Heart left ventricle (tissue), 13 donors: Measurements from ENCODE around the gene TMIGD1.

Source experiments
- POLR2A ChIP-seq, 2 donors: fragments of 450-650 bp; IDR thresholded peaks; one replicate each; pipeline ENCODE4 v1.6.1; 2017; ENCODE audit warnings: antibody characterized with exemption in 2 of 2, mild to moderate bottlenecking in 2 of 2, moderate library complexity in 2 of 2
- TF ChIP-seq, protein P1 (sequence below), 12 donors: fragments of 200-600 bp; sonication (generic) in 4 of 12; IDR thresholded peaks; one replicate each; pipeline versions ENCODE4 v1.5.0 to v1.8.0; 2018 to 2022; ENCODE audit warnings: antibody characterized with exemption in 12 of 12, mild to moderate bottlenecking in 5 of 12
- donor health status: ischemic (EF 13 %, LVEDD 7.1; RV severe dilation, severe dysfunction).
- donor health status: DM: no; HTN: yes; CAD: no.
- donor health status: DM: no; HTN: no; CAD: no.
- donor health status: ischemic (EF 25% LVEDD 6.9; RV normal size, moderate dysfunction).
- donor health status: ischemic (EF 25% LVEDD 5.7; RV mildly dilated, moderate dysfunction).
- donor health status: ischemic (EF 35%, LVEDD 5.7; RV mildly dilated, moderate dysfunction).
- donor health status: nonischemic (EF 11% LVEDD 7.7; RV severe dilation, severe dysfunction).
- donor health status: DM: yes; HTN: yes; CAD: no.
- donor health status: PGD.
- donor health status: ischemic (EF 29% LVEDD 5.4; RV normal size, mild dysfunction).
- donor health status: nonischemic (EF 23%, LVEDD 6.1; RV moderate dilation, normal function).

DNA sequence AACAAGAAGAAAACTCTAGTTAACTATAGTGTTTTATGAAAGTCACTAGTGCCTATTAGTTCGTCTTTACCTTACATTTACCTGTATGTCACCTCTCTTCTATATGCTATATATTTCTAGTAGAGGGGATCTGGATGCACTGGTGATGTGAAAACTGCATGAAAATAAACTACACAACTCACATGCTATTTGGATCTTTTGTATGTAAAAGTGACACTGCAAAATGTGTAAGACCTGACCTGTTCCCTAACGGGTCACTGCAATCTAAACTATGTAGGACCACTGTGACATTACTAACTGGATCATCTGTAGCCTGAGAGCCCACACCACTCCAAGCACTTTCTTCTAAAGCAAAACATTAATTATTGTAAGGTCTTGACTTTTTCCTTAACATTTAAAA, 43.8 kb downstream of the TMIGD1 start:
- TF ChIP-seq, protein P1, sequence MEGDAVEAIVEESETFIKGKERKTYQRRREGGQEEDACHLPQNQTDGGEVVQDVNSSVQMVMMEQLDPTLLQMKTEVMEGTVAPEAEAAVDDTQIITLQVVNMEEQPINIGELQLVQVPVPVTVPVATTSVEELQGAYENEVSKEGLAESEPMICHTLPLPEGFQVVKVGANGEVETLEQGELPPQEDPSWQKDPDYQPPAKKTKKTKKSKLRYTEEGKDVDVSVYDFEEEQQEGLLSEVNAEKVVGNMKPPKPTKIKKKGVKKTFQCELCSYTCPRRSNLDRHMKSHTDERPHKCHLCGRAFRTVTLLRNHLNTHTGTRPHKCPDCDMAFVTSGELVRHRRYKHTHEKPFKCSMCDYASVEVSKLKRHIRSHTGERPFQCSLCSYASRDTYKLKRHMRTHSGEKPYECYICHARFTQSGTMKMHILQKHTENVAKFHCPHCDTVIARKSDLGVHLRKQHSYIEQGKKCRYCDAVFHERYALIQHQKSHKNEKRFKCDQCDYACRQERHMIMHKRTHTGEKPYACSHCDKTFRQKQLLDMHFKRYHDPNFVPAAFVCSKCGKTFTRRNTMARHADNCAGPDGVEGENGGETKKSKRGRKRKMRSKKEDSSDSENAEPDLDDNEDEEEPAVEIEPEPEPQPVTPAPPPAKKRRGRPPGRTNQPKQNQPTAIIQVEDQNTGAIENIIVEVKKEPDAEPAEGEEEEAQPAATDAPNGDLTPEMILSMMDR (IDR thresholded peaks at IDR 0.05), result no peak
- TF ChIP-seq POLR2A (IDR thresholded peaks at IDR 0.05), result no peak
